ENCODE measurements around the gene PRR14.

Gene PRR14

DNA sequence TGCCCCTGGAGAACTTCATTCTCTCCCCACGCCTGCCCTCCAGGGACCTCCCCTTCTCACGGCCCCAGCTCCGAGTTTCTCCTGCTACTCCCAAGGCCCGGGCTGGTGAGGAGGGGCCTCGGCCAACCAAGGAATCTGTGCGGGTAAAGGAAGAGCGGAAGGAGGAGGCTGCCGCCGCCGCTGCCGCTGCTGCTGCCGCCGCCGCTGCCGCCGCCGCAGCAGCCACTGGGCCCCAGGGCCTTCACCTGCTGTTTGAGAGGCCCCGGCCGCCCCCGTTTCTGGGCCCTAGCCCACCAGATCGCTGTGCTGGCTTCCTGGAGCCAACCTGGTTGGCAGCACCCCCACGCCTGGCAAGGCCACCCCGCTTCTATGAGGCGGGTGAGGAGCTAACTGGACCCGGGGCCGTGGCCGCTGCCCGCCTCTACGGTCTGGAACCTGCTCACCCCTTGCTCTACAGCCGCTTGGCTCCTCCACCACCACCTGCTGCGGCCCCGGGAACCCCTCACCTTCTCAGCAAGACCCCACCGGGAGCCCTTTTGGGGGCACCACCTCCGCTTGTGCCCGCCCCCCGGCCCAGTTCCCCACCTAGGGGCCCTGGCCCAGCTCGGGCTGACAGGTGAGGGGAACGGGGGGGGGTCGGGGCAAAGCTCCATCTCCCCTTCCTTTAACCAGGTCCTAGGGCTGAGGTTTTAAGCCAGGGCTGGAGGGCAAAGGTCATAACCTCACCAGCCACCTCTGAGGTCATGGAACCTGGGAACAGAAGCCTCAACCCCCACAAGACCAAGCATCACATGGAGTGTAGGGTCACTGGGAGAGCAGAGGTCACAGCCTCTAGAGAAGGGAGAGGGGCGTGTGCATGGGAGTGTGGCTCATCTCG is 18.5 kb downstream of the PRR14 start:
- no peak overlapping the region for H3K27ac ChIP-seq
- TF ChIP-seq, protein P1, sequence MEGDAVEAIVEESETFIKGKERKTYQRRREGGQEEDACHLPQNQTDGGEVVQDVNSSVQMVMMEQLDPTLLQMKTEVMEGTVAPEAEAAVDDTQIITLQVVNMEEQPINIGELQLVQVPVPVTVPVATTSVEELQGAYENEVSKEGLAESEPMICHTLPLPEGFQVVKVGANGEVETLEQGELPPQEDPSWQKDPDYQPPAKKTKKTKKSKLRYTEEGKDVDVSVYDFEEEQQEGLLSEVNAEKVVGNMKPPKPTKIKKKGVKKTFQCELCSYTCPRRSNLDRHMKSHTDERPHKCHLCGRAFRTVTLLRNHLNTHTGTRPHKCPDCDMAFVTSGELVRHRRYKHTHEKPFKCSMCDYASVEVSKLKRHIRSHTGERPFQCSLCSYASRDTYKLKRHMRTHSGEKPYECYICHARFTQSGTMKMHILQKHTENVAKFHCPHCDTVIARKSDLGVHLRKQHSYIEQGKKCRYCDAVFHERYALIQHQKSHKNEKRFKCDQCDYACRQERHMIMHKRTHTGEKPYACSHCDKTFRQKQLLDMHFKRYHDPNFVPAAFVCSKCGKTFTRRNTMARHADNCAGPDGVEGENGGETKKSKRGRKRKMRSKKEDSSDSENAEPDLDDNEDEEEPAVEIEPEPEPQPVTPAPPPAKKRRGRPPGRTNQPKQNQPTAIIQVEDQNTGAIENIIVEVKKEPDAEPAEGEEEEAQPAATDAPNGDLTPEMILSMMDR (conservative IDR thresholded peaks at IDR 0.05) = no peak

DNA sequence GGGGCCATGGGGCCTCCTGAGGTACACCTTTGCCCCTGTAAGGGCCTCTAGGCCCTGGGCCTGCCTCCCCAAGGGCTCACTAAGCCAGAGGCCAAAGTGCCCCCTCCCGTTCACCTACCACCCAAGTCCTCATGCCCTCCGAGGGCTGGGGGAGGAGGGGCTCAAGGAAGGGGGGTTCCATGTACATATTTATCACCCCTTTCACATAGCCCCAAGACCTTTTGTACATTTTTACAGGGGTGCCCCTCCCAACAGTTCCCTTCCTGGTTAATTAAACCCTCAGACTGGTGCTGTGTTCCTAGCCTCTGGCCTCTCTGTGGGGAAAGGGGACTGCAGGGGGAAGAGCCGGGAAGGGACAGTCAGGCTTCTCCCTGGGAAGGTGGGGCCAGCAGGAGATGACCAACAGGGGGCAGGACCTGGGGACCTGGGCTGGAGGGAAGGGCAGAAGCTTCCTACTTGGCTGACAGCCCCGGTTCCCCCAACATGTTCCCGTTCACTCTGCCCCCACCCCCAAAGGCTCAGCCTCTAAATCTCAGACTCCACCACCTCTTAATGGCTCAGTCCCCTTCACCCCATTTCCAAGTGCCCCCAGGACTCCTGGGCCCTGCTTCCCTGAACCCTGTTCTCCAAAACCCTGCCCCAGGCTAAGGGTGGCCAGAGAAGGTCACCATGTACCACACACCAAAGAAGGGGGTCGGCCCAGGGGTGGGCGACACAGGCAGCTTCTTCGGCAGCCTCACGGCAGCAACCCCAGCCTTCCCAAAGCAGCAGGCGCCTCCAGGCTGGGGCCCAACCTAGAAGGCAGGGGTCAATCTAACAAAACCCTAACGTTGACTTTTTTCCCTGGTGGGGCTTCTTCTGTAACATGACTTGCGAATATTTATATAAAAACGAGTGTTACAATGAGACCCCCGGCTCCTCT is 19.4 kb downstream of the PRR14 start:
- no peak overlapping the region for H3K27ac ChIP-seq
- TF ChIP-seq, protein P1 (conservative IDR thresholded peaks at IDR 0.05) = no peak

DNA sequence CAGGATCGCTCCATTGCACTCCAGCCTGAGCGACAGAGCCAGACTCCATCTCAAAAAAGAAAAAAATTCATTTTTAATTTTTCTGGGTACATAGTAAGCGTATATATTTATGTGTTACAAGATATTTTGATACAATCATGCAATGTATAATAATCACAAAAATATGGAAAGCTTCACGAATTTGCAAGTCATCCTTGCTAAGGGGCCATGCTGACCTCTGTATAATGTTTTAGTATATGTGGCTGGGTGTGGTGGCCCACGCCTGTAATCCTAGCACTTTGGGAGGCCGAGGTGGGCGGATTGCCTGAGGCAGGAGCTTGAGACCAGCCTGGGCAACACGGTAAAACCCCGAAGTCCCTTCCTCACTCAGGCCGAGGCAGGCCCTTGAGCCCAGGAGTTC is 24.4 kb downstream of the PRR14 start:
- TF ChIP-seq, protein P1 (conservative IDR thresholded peaks at IDR 0.05) = no peak
- no peak overlapping the region for H3K27ac ChIP-seq

DNA sequence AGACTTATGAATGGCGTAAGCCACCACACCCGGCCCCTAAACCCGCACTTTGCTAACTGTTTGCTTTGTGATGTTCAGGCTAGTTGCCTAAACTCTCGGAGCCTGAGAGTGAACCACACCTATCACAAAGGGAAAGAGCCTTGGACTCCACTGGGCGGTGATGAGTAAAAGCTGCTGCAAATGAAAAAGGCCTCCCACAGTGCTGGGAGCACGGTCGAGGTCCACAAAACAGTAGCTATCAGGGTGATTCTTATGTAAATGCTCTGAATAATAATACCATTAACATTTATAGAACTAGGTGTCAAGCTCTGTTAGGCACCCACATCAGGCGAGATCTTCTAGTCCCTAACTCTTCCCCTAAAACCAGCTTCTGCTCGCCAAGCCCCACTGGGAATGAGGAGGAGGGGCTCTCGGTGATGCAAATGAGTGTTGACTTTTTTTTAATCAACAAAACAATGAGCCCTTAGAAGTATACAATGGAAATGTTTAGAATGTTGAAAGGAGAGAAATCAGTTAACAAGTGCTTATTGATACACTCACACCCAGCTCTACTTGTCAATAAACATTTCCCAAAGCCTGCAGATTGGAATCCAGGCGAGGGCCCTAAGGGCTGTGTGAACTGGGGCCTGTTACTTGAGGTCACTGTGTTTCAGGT is 27.3 kb downstream of the PRR14 start:
- TF ChIP-seq, protein P1 (conservative IDR thresholded peaks at IDR 0.05) = no peak
- no peak overlapping the region for H3K27ac ChIP-seq

DNA sequence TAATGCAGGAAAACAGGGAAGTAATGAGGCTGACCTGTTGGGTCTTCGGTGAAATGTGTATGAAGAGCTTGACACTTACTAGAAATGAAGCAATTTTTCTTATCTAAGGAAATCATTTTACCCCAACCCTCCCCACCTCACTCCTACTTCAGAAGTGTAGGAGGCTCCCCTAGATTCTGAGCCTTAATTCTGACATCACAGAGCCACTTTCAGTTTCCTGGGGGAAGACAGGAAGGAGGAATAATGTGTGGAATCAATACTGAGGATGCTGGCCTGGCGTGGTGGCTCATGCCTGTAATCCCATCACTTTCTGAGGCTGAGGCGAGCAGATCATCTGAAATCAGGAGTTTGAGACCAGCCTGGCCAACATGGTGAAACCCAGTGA is 27.8 kb downstream of the PRR14 start:
- no peak overlapping the region for H3K27ac ChIP-seq
- TF ChIP-seq, protein P1 (conservative IDR thresholded peaks at IDR 0.05) = no peak

DNA sequence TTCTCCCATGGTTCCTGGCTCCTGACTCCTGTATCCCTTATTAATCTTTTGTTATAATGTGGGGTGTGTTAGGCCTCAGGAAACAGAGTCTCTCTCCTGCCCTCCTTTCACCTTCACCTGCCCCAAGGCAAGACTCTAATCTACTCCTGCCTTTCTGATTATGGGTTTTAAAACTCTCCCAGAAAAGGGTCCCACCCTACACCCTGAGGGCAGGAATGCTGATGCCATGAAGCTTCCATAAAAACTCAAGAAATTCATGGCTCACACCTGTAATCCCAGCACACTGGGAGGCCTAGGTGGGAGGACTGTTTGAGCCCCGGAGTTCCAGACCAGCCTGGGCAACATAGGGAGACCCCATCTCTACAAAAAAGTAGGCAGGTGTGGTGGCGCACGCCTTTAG is 29.6 kb downstream of the PRR14 start:
- H3K27ac ChIP-seq = no peak overlapping the region
- TF ChIP-seq, protein P1 (conservative IDR thresholded peaks at IDR 0.05) = no peak

DNA sequence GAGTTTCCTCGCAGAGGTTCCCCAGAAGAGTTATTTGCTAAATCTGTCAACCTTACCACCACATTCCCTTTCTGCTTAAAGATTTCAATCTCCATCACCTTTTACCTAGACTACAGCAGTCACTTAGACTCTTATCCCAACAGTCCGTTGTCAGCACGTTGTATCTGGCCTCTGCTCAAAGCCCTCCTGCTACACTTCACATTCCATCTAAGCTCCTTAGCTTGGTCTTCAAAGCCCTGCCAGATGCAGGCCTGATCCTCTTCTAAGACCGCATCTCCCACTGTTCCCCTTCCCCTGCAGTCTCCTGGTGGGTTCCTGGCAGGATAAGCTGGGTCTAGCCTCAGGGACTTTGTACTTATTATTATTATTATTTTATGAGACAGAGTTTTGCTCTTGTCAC is 37.9 kb downstream of the PRR14 start:
- TF ChIP-seq, protein P1 (conservative IDR thresholded peaks at IDR 0.05) = no peak
- H3K27ac ChIP-seq = no peak overlapping the region
